ENCODE results near the gene PPP1R12B.
"Not testable (repeated sequence)": the region's sequence is repeated elsewhere in the genome, so short reads cannot be mapped to it uniquely, and the experiment has no call there.

PPP1R12B gene

GRCh38 chr1:202405928-202406327 lies 57.4 kb downstream of the PPP1R12B start:
- no peak overlapping the region for H3K27ac Mint-ChIP-seq
- H3K27me3 Mint-ChIP-seq: no peaks in the 10 kb centered on the region
- H3K4me1 Mint-ChIP-seq: peaks cover 0 to 12% of the 10 kb centered on the region in 2 donors
- ATAC-seq (replicated peaks) (no peak), DNase-seq (no peak)
- H3K9me3 Mint-ChIP-seq: no peaks in the 10 kb centered on the region
- no peak overlapping the region for H3K4me3 Mint-ChIP-seq
- H3K36me3 Mint-ChIP-seq: no peaks in the 10 kb centered on the region

DNA sequence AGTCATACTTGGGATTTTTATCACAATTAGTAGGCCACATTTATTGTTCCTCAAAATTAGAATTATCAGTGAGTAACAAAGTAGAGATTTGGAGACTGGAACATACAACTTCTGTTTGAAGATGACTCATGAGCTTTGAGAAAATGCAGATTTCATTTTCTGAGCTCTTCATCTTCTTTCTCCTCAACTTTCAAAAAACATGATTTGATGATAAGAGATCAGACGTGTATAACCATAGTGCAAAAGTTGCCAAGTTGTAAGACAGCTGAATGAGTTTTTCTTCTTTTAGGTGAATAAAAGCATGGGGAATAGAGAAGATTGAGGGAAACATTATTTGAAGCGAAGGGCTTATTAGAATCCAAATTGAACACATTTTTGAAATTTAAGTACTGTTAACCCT lies 58.4 kb downstream of the PPP1R12B start:
- not testable (repeated sequence) for H3K27ac Mint-ChIP-seq, H3K9me3 Mint-ChIP-seq, DNase-seq, H3K27me3 Mint-ChIP-seq, H3K36me3 Mint-ChIP-seq, H3K4me3 Mint-ChIP-seq
- H3K4me1 Mint-ChIP-seq: peaks cover 0 to 12% of the 10 kb centered on the region in 2 donors
- ATAC-seq (replicated peaks): peak in 1 of 2 donors; percentile 23

GRCh38 chr1:202407378-202407777 lies 58.9 kb downstream of the PPP1R12B start:
- not testable (repeated sequence) for H3K4me3 Mint-ChIP-seq, H3K27me3 Mint-ChIP-seq, H3K9me3 Mint-ChIP-seq, H3K27ac Mint-ChIP-seq, DNase-seq, H3K36me3 Mint-ChIP-seq
- H3K4me1 Mint-ChIP-seq: peaks cover 0 to 12% of the 10 kb centered on the region in 2 donors
- ATAC-seq (replicated peaks): peak in 1 of 2 donors; percentile 22

DNA sequence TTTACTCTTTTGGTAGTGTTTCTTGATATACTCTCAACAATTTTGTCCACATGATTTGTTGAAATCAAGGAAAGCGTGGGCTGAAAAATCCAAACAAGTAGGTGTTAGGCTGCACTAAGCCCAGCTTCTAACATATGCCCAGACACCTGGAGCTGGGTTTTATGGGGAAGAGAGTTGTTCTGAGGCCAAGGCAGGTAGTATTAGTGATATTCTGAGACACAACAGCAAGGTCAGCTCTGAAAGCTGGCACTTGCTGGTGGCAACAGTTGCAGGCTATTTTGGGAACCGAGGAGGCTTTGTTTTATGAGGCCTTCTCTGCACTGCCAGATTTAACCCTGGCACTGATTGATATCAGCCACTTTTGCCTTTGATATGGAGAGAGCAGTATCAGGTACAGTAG lies 61.8 kb downstream of the PPP1R12B start:
- H3K27ac Mint-ChIP-seq; H3K36me3 Mint-ChIP-seq; H3K4me3 Mint-ChIP-seq; H3K27me3 Mint-ChIP-seq; ATAC-seq (replicated peaks); DNase-seq; H3K9me3 Mint-ChIP-seq: not testable (repeated sequence)
- H3K4me1 Mint-ChIP-seq: peaks cover 0 to 12% of the 10 kb centered on the region in 2 donors

DNA sequence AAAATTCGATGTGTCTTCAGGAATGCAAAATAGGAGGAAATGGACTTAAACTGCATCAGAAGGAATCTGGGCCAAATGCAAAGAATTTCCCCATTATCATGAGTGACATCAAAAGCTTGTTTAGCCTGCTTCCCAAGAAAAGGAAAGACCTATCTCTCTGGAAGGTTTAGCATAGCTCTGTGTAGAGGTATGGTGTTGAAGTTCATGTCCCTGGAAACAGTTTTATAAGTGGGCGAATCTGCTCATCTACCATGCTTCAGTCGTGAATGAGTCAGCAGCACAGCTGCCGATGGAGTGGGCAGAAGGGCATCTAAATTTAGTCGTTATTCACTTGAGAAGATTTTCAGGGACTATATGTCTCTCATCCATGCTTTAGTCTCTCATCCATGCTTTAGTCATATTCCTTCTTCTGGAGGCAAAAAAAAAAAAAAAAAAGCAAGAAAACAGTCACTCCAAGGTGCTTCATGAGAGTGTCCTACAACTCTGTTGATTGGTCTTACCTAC lies 62.4 kb downstream of the PPP1R12B start:
- not testable (repeated sequence) for DNase-seq, H3K36me3 Mint-ChIP-seq, H3K9me3 Mint-ChIP-seq, H3K4me3 Mint-ChIP-seq, H3K27me3 Mint-ChIP-seq, H3K27ac Mint-ChIP-seq
- ATAC-seq (replicated peaks): peak in 1 of 2 donors; percentile 41
- peaks cover 0 to 12% of the 10 kb centered on the region in 2 donors for H3K4me1 Mint-ChIP-seq

DNA sequence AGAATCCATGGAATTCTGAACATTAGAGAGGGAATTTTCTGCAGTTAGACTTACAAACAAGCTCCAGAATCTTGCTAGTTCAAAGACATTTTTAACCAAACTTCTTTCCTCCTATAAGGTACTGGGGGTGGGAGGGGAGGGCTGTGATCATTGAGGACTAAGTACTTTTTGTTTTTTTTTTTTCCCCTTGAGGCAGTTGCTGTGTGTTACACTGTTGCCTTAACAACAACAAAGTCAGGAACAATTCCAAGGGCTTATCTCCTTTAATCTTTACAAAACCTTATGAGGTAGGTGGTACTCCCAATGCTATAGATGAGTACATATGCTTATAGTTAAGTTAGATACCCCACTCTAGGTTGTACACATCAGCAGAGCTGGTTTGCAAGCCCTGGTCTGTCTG lies 62.9 kb downstream of the PPP1R12B start:
- DNase-seq: no peak
- Mint-ChIP-seq H3K27ac (no peak overlapping the region), H3K4me1 (peaks cover 0 to 12% of the 10 kb centered on the region in 2 donors), H3K4me3 (no peak overlapping the region), H3K9me3 (no peaks in the 10 kb centered on the region), H3K27me3 (no peaks in the 10 kb centered on the region), H3K36me3 (no peaks in the 10 kb centered on the region)
- ATAC-seq (replicated peaks): no peak

GRCh38 chr1:202412421-202412820 lies 63.9 kb downstream of the PPP1R12B start:
- not testable (repeated sequence) for H3K27me3 Mint-ChIP-seq; H3K4me3 Mint-ChIP-seq; DNase-seq; H3K27ac Mint-ChIP-seq; H3K4me1 Mint-ChIP-seq; H3K9me3 Mint-ChIP-seq; ATAC-seq (replicated peaks); H3K36me3 Mint-ChIP-seq

GRCh38 chr1:202416641-202417040 lies 68.1 kb downstream of the PPP1R12B start:
- Mint-ChIP-seq H3K4me3 (no peak overlapping the region), H3K36me3 (peaks cover 0 to 4% of the 10 kb centered on the region in 2 donors), H3K9me3 (no peaks in the 10 kb centered on the region), H3K27me3 (no peaks in the 10 kb centered on the region), H3K4me1 (no peaks in the 10 kb centered on the region), H3K27ac (no peak overlapping the region)
- DNase-seq (no peak), ATAC-seq (replicated peaks) (no peak)

DNA sequence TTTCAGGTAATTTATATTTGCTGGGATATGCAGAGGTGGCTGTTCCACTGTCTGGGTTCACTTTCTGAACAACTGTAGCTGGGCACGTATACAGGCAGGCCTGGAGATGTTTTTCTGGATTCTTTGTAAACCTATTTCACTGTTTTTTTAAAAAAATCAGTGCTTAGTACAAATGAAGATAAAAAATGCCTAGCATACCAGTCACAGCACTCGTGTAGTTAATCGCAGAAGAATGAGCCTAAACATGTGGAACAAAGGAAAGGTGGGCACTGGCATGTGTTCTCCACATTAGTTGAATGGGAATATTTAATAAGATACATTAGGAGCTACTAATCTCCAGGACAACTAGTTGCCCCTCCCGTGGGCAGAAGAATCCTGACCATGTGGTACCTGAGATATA lies 68.6 kb downstream of the PPP1R12B start:
- H3K9me3 Mint-ChIP-seq; ATAC-seq (replicated peaks); H3K36me3 Mint-ChIP-seq; H3K4me1 Mint-ChIP-seq; H3K27ac Mint-ChIP-seq; DNase-seq; H3K27me3 Mint-ChIP-seq; H3K4me3 Mint-ChIP-seq: not testable (repeated sequence)

- not testable (repeated sequence) for H3K4me3 Mint-ChIP-seq; H3K36me3 Mint-ChIP-seq; H3K27ac Mint-ChIP-seq; H3K4me1 Mint-ChIP-seq; H3K9me3 Mint-ChIP-seq; H3K27me3 Mint-ChIP-seq; DNase-seq; ATAC-seq (replicated peaks)
These were observed 69.3 kb downstream of the PPP1R12B start for GRCh38 chr1:202417762-202418201.

DNA sequence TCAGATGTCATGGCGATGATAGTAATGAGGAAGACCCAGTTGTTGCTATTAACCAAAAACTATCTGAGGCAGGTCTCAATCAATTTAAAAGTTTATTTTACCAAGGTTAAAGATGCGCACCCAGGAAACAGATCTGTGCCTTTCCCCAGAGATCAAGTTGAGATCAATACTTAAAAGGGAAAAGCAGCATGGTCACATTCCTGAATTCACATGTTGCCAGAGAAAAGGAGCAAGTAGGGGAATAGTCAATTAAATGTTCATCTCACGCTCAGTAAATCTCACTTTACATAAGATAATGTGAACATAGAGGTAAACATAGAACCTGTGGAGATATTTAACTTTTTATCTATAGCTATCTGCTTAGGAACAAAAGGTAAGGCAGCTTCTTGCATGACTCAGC lies 71.2 kb downstream of the PPP1R12B start:
- H3K27ac Mint-ChIP-seq; H3K27me3 Mint-ChIP-seq; H3K9me3 Mint-ChIP-seq; ATAC-seq (replicated peaks); H3K4me3 Mint-ChIP-seq; H3K4me1 Mint-ChIP-seq; DNase-seq: not testable (repeated sequence)
- peaks cover 3 to 13% of the 10 kb centered on the region in 2 donors for H3K36me3 Mint-ChIP-seq

DNA sequence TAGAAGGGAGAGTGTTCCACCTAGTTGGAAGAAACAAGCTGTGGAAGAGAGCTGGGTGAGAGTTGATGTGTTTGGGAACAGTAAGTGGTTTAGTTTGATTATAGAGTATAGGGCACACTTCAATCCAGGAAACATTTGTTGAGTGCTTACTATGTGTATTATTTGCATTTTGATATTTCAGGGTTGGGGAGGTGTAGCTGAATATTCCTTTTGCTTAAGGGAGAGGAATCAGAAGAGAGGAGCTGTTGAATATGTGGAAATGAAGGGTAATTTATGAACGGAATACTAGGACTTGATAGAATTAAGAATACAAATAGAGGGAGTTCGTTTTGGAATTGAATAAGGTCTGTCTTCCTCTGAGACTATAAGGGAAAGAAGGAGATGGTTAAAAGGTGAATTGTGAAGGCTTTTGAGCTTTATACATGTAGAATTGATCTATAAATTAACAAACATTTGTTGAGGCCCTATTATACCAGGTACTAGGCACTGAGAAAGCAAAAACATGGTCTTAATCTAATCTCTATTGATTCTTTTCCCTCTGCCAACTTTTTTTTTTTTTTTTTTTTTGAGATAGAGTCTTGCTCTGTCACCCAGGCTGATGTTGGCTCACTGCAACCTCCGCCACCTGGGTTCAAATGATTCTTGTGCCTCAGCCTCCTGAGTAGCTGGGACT lies 72.1 kb downstream of the PPP1R12B start:
- not testable (repeated sequence) for H3K9me3 Mint-ChIP-seq; DNase-seq; H3K4me3 Mint-ChIP-seq; H3K27ac Mint-ChIP-seq; H3K4me1 Mint-ChIP-seq; H3K27me3 Mint-ChIP-seq; ATAC-seq (replicated peaks)
- H3K36me3 Mint-ChIP-seq: peaks cover 7 to 16% of the 10 kb centered on the region in 2 donors

DNA sequence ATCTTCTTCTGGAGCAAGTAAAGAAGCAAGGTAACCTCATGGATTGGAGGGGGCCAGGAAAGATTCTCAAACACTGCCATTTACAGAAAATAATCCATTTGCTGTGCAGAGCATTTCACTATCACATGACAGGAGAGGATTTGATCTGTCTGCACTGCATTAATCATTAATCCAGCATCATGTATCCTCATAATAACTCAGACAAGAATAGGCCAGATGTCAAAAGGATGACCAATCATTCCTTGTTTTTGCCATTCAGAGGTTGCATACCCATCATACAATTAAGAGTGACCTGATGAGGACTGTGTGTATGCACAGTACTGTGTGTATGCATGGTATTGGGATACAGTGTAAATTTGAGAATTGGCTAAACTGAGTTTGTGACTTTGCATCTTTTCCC lies 74.2 kb downstream of the PPP1R12B start:
- ATAC-seq (replicated peaks); DNase-seq; H3K27ac Mint-ChIP-seq; H3K9me3 Mint-ChIP-seq; H3K4me3 Mint-ChIP-seq; H3K27me3 Mint-ChIP-seq; H3K4me1 Mint-ChIP-seq: not testable (repeated sequence)
- peaks cover 7 to 12% of the 10 kb centered on the region in 2 donors for H3K36me3 Mint-ChIP-seq

GRCh38 chr1:202424260-202424659 lies 75.8 kb downstream of the PPP1R12B start:
- H3K4me1 Mint-ChIP-seq; H3K27ac Mint-ChIP-seq; ATAC-seq (replicated peaks); H3K4me3 Mint-ChIP-seq; H3K27me3 Mint-ChIP-seq; H3K9me3 Mint-ChIP-seq; DNase-seq: not testable (repeated sequence)
- peaks cover 10 to 13% of the 10 kb centered on the region in 2 donors for H3K36me3 Mint-ChIP-seq

GRCh38 chr1:202430111-202430510 lies 81.6 kb downstream of the PPP1R12B start:
- H3K4me3 Mint-ChIP-seq; ATAC-seq (replicated peaks); H3K27ac Mint-ChIP-seq; DNase-seq; H3K27me3 Mint-ChIP-seq; H3K9me3 Mint-ChIP-seq; H3K4me1 Mint-ChIP-seq: not testable (repeated sequence)
- H3K36me3 Mint-ChIP-seq: peaks cover 13 to 33% of the 10 kb centered on the region in 2 donors
